ENCODE results near the gene DSCAM.

DSCAM gene

DNA sequence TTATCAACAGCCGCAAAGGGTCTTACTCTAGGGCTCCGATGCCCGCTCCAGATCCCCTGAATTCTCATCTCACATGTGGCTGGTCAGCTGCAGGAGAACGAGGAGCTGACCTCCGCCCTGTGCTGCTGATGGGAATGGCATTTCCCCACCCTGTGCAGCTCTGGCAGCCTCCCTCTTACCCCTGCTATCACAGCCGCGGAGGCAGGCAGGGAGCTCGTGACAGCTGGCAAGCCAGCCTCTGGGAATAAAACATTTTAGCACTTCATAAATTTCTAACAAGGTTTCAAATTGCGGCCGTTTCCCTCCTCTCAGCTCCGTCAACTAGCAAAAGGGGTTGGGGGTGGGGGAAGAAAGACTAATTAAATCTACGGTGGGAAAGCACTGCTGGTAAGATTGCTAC is 81.1 kb downstream of the DSCAM start:
- DNase-seq, result peak; percentile 77

DNA sequence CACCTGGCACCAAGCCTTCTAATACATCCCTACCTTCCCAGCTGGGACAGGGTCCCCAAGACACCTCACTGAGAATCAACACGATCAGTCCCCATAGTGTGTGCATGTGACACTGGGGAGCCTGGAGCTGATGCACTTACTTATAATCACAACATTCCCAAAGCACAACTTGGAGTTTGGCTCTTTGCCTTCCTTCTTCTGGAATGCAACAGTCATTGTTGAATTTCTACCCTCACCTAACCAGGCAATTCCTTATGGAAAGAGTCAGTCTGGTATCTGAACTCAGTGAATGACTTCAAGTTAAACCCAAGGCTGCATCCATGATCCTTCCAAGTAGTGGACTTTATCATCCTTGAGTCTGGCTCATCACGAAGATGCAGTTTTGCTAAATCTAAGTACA is 86.1 kb downstream of the DSCAM start:
- DNase-seq, result no peak

DNA sequence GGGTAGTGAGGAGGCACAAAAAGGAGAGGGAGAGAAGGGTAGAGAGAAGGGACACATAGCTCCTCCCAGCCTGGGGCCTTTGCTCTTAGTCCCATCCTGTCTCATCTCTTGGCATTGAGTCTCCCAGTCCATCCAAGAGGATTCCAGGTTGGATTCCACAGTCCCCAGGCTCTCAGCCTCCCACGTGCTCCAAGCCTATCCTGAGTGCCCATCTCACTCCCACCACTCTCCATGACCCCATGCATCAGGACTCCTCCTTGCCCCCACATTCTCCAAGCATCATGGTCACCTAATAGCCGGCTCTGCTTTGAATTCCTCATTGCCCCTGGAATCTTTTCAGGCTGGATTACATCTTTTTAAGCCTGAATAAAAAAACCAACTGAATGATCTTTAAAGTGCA is 87.9 kb downstream of the DSCAM start:
- DNase-seq, result no peak

DNA sequence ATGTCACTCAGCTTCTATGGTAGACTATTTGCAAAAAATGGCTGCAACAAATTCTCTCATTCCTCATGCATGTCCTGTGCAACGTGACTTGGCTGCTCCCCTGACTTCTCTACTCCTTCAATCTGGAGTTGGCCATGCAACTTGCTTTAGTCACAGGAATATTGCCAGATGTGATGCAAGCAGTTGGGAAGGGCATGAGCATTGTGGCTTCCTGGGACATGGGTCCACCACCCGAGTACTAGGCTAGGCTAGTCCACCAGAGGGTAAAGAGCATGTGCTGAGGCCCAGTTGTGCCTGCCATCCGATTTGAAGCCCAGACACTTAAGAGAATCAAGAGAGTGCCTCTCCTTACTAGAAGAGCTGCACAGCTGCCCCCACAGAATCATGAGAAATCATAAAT is 89.6 kb downstream of the DSCAM start:
- DNase-seq, result no peak

DNA sequence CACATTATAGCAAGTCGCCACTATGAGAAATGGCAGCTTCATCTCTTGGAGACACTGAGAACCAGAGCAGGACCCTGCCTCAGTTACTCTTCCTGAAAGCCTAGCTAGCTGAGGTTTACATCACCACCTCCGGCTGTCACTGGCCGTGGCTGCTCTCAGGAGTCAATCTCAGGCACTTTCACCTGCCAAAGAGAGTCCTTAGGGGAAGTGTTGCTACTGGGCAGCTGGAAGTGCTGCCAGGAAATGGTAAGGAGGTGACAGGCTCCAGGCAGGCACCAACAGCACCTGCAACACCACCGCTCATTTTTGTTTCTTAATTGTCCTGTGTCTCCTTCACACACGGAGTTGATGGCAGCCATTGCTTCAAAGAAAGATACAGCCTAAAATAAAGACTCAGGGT is 92.5 kb downstream of the DSCAM start:
- DNase-seq, result peak; percentile 77

DNA sequence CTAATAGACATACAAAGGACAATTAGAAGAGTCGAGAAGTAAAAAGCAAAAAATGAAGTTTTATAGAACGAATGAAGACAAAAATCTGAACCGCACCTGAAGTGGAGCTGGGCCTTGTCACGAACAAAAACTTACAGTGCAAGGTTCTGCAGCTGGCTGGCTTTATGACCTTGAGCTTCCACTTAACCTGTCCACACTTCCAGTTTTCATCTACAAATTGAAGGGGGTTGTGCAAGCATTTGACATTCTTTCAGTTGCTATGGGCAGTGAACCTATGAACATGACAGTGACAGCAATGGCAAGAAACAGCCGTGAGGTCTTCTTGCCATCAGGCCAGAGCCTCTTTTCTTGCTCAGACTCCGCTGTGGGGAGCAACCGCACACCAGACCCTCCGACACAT is 93.2 kb downstream of the DSCAM start:
- no peak for DNase-seq

DNA sequence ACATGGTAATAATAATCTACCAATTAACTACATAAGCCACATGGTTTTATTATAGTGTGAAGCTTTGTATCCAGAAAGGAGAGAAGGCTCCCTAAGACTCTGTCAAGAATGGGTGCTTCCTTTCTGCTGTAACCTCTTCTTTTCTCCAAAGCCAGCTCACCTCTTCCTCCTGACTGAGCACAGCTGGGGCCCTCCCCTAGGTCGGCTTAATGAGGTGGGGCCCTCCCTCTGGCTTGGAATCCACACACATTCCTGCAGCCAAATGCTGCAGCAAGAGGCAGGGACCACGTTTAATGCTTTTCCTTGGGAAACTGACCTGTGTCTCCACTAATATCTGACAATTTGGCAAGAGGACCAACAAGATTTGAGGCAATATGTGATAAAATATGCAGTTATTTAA is 94.8 kb downstream of the DSCAM start:
- no peak for DNase-seq

DNA sequence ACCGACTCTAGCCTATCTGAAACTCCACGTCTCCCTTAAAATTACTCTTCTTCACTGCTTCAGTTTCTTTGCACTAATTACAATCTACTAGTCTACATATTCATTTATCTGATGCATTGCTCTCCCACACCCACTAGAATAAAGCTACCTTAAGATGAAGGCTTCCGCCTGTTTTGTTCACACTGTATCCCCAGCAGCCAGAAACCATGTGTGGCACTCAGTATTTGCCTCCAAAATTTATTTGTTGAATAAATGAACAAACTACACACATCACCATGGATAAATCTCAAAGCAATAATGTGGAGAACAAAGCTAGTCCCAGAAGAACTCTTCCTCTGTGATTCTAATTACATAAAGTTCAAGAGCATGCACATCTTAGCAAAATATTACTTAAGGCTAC is 95.7 kb downstream of the DSCAM start:
- no peak for DNase-seq

DNA sequence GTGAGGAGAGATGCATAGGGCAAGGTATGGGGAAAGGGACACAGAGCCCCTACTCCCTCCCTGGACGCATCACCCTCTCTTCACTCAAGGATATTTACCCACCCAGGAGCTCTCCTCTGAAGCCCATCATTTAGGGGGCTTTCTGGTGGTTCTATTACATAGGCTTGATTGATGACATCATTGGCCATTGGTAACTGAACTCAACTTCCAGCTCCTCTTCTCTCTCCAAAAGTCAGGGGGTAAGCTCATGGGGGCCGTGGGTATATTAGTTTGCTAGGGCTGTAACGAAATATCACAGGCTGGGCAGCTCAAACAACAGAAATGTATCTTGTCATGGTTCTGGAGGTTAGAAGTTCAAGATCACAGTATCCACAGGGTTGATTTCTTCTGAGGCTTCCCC is 110.8 kb downstream of the DSCAM start:
- no peak for DNase-seq

DNA sequence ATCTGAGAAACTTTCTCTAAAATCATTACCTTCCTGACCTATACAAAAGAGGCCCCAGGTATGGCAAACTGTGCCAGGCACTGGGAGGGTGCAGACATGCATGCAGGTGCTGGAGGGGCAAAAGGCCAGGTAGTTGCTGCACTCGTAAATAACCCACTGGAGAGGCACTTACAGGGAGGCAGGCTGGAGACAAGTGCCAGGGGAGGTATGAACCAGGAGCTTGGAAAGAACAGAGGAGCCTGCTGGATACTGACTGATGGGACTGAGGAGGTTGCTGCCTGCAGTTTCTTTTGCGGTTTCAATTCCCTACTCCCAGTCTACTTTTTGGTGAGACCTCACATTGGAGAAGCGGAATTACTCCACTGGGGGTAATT is 113.9 kb downstream of the DSCAM start:
- peak; percentile 95 for DNase-seq

DNA sequence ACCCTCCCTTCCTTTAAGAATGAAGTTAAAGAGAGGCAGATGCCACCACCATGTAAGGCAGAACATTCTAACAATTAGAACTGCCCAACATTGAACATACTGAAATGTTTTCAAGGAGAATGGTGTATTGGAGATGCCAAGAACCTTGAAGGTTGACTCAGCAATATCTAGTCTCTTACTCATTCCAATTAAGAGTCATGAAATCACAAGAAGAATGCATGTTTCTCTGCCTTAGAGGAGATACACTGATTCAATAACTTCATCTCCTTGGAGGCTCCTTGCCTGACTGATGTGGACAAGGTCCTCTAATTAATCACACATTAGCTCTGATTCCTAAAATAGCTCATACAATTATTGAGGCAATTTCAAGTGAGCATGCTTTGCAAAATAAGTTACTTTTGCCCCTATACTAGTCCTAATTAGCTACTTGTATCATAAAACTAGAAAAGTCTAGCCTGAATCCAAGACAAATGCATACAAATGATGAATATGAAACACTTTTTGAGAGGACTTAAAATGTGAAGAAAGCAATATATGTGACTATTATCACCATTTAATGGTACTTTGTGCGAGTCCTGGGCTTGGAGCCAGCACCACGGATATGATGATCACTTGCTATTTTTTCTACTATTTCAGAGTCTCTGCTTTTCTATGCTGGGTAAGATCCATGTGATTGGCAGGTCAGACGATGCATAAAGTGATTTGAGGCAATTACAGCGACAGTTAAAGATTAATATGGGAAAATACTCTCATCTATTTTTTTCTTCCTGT is 114.5 kb downstream of the DSCAM start:
- DNase-seq, result peak; percentile 51

DNA sequence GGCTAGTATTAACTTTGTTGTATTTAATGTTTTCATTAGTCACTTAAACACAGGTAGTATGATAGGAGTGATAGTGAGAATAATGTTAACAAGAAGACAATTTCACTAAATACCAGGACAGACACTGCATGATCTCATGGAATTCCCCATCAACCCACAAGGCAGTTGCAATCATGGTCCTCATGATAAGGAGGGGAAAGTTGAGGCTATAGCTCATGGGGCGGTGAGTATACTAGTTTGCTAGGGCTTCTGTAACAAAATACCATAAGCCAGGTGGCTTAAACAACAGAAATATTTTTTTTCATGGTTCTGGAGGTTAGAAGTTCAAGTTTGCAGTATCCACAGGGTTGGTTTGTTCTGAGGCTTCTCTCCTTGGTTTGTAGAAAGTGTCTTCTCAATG is 115.8 kb downstream of the DSCAM start:
- DNase-seq, result no peak

DNA sequence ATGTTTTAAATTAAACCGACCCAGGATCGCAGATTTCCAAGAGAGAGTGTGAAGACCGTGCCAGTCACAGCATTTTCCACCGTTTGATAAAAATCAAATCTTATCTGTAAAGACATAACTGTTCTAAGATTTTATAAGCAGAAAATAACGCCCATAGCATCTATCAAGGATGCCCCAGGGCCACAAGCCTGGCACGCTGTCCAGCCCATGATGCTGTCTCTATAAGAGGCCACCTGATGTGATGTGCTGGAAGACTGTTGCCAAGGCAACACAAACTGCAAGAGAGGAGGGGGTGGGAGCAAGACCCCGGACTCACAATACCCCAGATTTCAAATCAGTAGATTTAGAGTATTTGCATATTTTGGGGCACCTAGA is 116.5 kb downstream of the DSCAM start:
- DNase-seq, result no peak

DNA sequence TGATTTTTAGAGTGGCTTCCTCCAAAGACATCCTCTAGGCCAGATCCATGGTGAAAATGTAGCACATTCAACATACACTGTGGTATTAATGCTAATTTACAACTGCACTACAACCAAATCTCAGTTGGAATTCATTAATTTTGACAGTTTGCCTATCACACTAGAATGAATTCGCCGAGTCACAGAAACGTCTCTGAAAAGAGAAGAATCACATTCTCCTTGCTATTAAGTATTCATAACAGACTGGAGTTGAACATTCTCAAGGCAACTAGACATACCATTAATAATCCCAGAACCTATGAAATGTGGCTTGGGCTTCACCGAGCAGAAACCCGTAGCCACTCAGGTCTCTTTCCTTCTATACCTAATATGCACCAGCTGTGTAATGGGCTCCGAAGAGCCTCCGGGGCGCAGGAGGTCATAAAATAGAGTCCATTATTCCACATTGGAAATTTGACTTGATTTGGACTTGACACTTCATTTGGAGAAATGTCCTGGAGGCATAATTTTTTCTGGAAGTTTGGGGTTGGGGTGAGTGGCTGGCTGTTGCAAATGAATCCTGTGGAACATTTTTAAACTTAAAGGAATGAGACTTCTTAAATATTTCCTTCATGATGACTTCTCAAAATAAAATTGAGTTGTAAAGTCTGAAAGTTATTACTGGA is 117.1 kb downstream of the DSCAM start:
- no peak for DNase-seq

DNA sequence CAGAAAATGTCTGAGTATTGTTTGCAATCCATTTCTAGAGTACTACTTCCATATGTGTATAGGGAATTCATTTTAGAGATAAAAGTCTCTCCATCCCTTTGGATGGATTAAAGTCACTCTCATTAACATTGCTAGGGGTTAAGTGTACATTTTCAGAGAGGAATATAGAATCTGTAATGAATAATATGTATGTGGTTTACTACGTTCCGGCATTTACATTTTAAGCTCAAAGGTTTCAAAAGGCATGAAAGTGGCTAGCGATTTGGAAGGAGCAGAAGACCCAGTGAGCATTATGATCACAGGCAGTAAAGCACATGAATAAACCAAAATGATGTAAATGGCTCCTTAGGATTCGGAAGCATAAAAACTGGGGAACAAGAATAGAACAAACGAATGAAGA is 123.0 kb downstream of the DSCAM start:
- no peak for DNase-seq

DNA sequence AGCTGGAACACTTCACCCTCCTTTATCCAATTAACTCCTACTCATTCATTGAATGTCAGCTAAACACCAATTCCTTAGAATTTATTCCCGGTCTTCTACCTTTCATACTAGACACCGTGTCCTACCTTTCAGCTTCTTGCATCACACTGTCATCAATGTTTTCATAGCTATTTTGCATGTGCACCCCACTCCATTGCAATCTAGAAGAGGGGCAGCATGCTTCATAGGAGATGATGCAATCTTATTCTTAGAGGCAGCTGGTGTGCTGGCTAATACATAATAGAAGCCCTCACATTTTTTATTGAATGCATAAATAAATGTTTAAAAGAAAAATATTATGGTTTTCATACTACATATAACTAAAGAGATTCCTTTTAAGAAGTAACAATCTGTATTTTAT is 123.6 kb downstream of the DSCAM start:
- DNase-seq, result no peak

DNA sequence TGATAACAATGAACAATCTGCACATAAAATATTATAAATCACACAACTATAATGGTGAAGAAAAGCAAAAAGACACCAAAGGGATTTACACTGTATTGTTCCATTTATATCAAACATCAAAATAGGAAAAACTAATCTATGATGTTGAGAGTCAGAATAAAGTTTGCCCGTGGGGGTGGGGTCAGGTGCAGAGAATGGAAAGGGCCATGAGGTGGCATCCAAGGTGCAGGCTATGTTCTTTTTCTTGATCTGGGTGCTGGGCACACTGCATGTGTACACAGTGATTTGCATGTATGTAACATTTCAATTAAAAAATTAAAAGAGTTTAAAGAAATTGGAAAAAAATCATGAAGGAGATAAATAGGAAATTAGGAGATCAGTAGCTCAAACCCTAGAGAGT is 127.3 kb downstream of the DSCAM start:
- DNase-seq, result no peak

DNA sequence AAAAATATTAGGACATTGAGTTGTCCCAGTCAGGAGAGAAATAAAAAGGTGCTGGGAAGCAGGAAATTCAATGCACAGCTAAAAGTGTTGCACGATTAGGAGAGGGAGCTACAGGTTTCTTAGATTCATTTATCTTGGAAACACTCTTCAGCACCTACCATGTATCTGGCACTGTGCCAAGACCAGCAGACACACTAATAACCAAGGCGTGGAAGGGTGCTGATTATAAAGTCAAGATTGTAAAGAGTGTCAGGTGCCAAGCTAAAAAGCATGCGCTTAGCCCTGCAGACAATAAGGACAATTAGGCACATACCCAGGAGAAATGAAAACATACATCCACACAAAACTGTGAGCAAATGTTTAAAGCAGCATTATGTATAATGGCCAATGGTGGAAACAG is 129.9 kb downstream of the DSCAM start:
- peak; percentile 89 for DNase-seq

DNA sequence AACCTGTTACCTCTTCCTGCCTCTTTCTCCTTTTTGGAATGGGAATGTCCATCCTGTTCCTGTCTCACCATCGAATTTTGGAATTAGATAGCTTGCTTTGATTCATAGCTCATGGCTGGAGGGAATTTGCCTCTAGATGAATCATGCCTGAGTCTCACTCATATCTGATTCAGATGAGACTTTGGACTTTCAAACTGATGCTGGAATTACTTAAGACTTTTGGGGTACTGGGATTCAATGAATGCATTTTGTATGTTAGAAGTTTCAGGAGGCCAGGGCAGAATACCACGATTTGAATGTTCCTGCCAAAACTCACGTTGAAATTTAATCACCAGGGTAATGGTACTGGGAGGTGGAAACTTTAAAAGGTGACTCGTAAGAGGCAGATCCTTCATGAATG is 132.4 kb downstream of the DSCAM start:
- DNase-seq, result no peak

DNA sequence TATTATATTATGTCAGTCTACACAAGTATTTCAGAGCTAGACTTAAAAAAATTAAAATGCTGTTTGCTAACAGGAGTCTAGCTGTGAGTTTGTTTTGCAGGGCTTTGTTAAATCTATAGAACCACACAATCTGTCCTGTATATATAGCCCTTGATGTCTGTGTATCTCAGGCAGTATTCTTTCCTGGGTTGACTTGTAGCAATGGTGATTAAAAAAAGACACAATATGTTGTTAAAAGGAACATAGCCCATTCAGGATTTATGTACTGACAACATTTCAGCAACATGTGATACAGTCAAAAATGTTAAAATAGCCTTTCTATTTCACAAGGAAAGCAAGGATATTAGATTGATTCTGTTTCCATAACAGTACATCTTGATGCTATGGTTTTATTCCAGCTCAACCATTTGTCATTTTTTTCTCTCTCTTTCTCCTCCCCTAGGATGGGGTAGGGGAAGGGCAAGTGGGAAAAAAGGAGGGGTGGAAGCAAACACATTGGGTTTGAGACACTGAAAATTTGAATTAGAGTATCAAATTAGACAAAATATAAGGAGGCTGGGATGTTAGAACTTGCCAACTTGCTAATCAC is 139.2 kb downstream of the DSCAM start:
- DNase-seq, result no peak

DNA sequence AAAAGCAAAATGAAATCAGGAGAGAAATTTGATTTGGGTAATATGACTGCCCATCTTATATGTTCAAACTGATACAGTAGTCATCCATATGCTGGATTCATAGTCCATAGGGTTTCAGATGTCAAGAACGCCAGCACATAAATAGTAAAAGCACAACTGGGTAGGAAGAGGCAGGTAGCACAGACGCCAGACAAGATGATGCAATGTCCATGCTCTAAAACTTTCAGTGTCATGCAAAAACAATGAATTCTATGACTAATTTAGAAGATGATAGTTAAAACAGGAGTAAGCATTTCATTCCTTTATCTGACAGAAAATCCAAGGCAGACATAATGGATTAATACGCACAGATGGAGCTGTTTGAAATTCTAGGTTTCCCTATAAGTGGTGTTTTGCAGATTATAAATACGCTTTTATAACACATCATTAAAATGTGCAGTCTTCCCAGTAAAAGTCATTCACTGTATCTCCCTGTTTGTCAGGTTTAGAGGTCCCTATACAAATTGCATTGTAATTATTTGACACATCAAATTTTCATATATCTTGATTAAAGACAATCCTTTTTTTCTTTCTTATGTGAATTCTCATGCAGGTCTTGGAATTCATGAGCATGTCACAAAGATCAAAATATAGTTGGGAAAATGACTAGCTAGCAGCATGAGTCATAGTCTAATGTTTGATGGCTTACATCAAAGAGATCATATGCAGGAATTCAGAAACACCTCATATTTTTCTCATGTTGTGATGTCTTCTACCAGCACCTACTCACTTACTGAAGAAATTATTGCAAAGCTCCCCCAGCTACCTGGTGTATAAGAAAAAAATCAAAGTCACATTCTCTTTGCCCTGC is 139.9 kb downstream of the DSCAM start:
- DNase-seq, result no peak

DNA sequence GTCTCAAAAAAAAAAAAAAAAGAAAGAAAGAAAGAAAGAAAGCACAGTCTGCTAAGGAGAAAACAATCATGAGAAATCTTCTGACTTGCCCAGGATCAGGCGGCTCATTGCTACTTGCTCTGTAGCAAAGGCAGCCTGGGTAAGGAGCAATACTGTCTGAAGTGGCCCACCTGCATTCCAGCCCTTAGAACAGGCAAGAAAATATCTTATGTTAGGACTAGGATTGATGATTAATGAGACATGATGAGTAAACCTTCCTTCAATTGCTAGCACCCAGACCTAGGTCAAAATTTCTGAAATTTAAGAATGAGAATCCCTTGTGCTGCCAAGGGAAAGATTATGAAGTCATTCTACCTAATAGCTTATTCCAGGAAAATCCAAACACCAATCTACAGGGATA is 140.8 kb downstream of the DSCAM start:
- DNase-seq, result no peak

DNA sequence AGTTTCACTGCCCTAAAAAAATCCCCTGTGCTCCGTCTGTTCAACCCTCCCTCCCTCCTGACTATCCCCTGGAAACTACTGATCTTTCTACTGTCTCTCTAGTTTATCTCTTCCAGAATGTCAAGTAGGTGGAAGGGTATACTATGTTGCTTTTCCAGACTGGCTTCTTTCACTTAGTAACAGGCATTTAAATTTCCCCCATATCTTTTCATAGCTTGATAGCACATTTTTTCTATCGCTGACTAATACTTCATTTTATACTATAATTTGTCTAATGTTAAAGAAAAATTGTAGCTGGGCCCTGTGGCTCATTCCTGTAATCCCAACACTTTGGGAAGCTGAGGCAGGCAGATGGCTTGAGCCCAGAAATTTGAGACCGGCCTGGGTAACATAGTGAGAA is 142.8 kb downstream of the DSCAM start:
- DNase-seq, result no peak

DNA sequence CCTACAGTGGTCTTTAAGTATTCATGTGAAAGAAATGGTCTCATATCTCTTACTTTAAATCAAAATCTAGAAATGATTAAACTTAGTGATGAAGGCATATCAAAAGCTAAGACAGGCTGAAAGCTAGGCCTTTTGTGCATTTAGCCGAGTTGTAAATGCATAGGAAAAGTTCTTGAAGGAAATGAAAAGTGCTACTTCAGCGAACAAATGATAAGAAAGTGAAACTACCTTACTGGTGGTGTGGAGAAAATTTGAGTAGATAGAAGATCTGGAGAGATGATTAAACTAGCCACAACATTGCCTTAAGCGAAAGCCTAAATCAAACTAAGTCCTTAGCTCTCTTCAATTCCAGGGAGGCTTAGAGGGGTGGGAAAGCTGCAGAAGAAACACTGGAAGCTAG is 147.6 kb downstream of the DSCAM start:
- DNase-seq, result no peak
